GM12878 (cell line): ENCODE data around the gene ENDOV. TPM values are rescaled to one million over a fixed set of nuclear protein-coding genes. Genes with fewer than 3 reads are reported as not detected.

Experiments
- ATAC-seq: fragments of 200-7000 bp; cut with Tn5 transposase; 3 replicates; pipeline ENCODE4 v1.9.1; 2020; ENCODE audit warnings: mild to moderate bottlenecking, moderate library complexity
- BruUV-seq: library from RNA; stranded (reverse); fragments of 400-500 nt; replicated peaks from 2 replicates; lab custom pipeline; 2021; lab: Mats Ljungman, UMichigan
- CTCF ChIA-PET: fragments of 300-600 bp; sonication (Branson Sonifier 250); formaldehyde crosslinking; extraction: SDS; loops from one replicate; lab custom pipeline; 2021; ENCODE audit warnings: inconsistent platforms; lab: Yijun Ruan, JAX
- POLR2A ChIA-PET: fragments of 350-600 bp; formaldehyde crosslinking; extraction: SDS; loops from one replicate; lab custom pipeline; 2021; ENCODE audit warnings: inconsistent platforms; lab: Charles Lee
- RAD21 ChIA-PET: fragments of 300-600 bp; sonication (Branson Sonifier 250); formaldehyde crosslinking; loops from one replicate; lab custom pipeline; 2023; ENCODE audit warnings: antibody characterized with exemption; ENCODE audit not compliant: unreplicated experiment; lab: Charles Lee
- SMC1A ChIA-PET: fragments of 300-600 bp; sonication (Branson Sonifier 250); formaldehyde crosslinking; loops from one replicate; lab custom pipeline; 2023; ENCODE audit not compliant: unreplicated experiment, uncharacterized antibody; lab: Charles Lee
- DNase-seq: peaks from one replicate; pipeline ENCODE4 v3.0.0-alpha.2; 2011; ENCODE audit warnings: low read depth, low spot score
- FAIRE-seq: peaks from 3 replicates; lab custom pipeline; 2011; peaks lifted over from hg19 to GRCh38; lab: Jason Lieb, UNC
- H2AFZ ChIP-seq: 2 replicates; pipeline ENCODE4 v1.6.0; 2011; ENCODE audit warnings: low read depth, low read length, control low read depth; ENCODE audit not compliant: control insufficient read depth
- H3K27ac ChIP-seq: 2 replicates; pipeline ENCODE4 v1.5.1; 2011; ENCODE audit warnings: control low read depth; ENCODE audit not compliant: control insufficient read depth, insufficient read depth
- H3K27me3 ChIP-seq, 2 experiments: replicated peaks in 1 of 2; 2 replicates each; pipeline versions ENCODE4 v1.6.0 to v1.6.1; 2011; ENCODE audit warnings: low read length in 1 of 2; ENCODE audit not compliant: control insufficient read depth in 2 of 2, insufficient read depth in 2 of 2
- H3K36me3 ChIP-seq, 2 experiments: 2 replicates each; pipeline ENCODE4 v1.5.1; 2011; ENCODE audit warnings: low read length in 1 of 2; ENCODE audit not compliant: control insufficient read depth in 2 of 2, insufficient read depth in 2 of 2
- H3K4me1 ChIP-seq: 2 replicates; pipeline ENCODE4 v1.6.1; 2011; ENCODE audit warnings: mild to moderate bottlenecking, low read length, moderate library complexity, mixed read lengths; ENCODE audit not compliant: control insufficient read depth, insufficient read depth
- H3K4me2 ChIP-seq: 2 replicates; pipeline ENCODE4 v1.6.0; 2011; ENCODE audit warnings: control low read depth; ENCODE audit not compliant: control insufficient read depth, insufficient read depth
- H3K4me3 ChIP-seq: fragments of 200-600 bp; sonication (generic); 2 replicates; pipeline ENCODE4 v1.5.1; 2016
- H3K79me2 ChIP-seq: 2 replicates; pipeline ENCODE4 v1.6.0; 2011; ENCODE audit warnings: low read length; ENCODE audit not compliant: control insufficient read depth, insufficient read depth
- H3K9ac ChIP-seq: 2 replicates; pipeline ENCODE4 v1.8.0; 2011; ENCODE audit warnings: low read length, control low read depth, mixed read lengths; ENCODE audit not compliant: control insufficient read depth, insufficient read depth
- H3K9me3 ChIP-seq: replicated peaks from 3 replicates; pipeline ENCODE4 v1.5.1; 2011; ENCODE audit warnings: mild to moderate bottlenecking, low read length; ENCODE audit not compliant: control insufficient read depth, insufficient read depth
- H4K20me1 ChIP-seq: 2 replicates; pipeline ENCODE4 v1.6.0; 2011; ENCODE audit not compliant: control insufficient read depth, insufficient read depth
- CBX5 ChIP-seq: sonication (generic); IDR thresholded peaks from 2 replicates; pipeline ENCODE4 v1.6.1; 2016; ENCODE audit warnings: low read depth, moderate library complexity, mild to moderate bottlenecking, inconsistent platforms
- ZBTB33 ChIP-seq: fragments of 450-650 bp; IDR thresholded peaks from 2 replicates; pipeline ENCODE4 v1.6.1; 2017; ENCODE audit warnings: mild to moderate bottlenecking
- ZNF384 ChIP-seq: IDR thresholded peaks from 2 replicates; pipeline ENCODE4 v1.6.1; 2012; ENCODE audit warnings: low read depth, mild to moderate bottlenecking, low read length, improper control_type of control experiment, borderline replicate concordance
- ZSCAN29 ChIP-seq: fragments of 450-650 bp; IDR thresholded peaks from 2 replicates; pipeline ENCODE4 v1.6.1; 2017; ENCODE audit warnings: mild to moderate bottlenecking, moderate library complexity
- WGBS: methylation state at CpG from one replicate; pipeline ENCODE4 v1.1.6; 2016; ENCODE audit warnings: low lambda C conversion rate; ENCODE audit not compliant: insufficient replicate concordance, insufficient coverage; ENCODE audit errors: missing lambda C conversion rate; 5-methylcytosine and 5-hydroxymethylcytosine counted together
- in situ Hi-C: fragments of 300-500 bp; cut with MboI; formaldehyde crosslinking; loops from 9 replicates; pipeline ENCODE4 v1.14.3; 2018; ENCODE audit warnings: mixed read lengths
- intact Hi-C: fragments of 100-400 bp; cut with micrococcal nuclease; formaldehyde crosslinking; loops from one replicate; pipeline ENCODE4 v1.14.2; 2022; ENCODE audit not compliant: unreplicated experiment
- polyA plus RNA-seq, 11 experiments: library from polyadenylated mRNA; depleted of rRNA in 4 of 11; unstranded in 6 of 11; stranded (reverse) in 5 of 11; fragments of >200 nt; fragmentation: Nextera tagmentation in 4 of 11; fragmentation: Illumina TruSeq in 1 of 11; extraction: Ambion mirVana in 4 of 11; extraction: Trizol in 1 of 11; gene quantifications; 1 replicate in 1 of 11; 2 replicates in 10 of 11; pipeline versions ENCODE4 v1.2.1 to v1.2.3, GENCODE V29; 2011 to 2016; ENCODE audit warnings: inconsistent platforms in 2 of 11, missing spikeins in 2 of 11, low read depth in 1 of 11
- total RNA-seq, 4 experiments: library from RNA; depleted of rRNA in 3 of 4; stranded (reverse); fragments of >200 nt in 3 of 4; fragmentation: Illumina TruSeq in 1 of 4; extraction: Trizol in 1 of 4; gene quantifications; 2 replicates each; pipeline versions ENCODE4 v1.2.1 to v1.2.3, GENCODE V29; 2013 to 2021
- TF ChIP-seq, protein P1 (sequence below): IDR thresholded peaks from 2 replicates; pipeline ENCODE4 v1.6.1; 2011; ENCODE audit warnings: low read depth, low read length, improper control_type of control experiment, borderline replicate concordance

ENDOV gene
- total and polyA plus RNA-seq, 10 of the 15 experiments (the other 5 are each of a cell fraction or from before 2014, with no cell fraction given), result 0.63 to 11.9 (median 8.1) TPM

GRCh38 chr17:80472996-80473395 lies 58.0 kb downstream of the ENDOV start:
- H2AFZ ChIP-seq, result no peak overlapping the region
- H3K4me2 ChIP-seq, result no peak overlapping the region
- in situ Hi-C loops, result no loop called here
- no peak overlapping the region for H3K27ac ChIP-seq
- WGBS, result 45% methylated on average over 12 of the region's 12 CpGs
- H3K27me3 ChIP-seq, result peaks cover 13 to 17% of the 10 kb centered on the region in 2 experiments; a peak in 3 of 4 replicates
- SMC1A ChIA-PET, result no interaction called here
- intact Hi-C loops, result no loop called here
- H3K36me3 ChIP-seq, result no peaks in the 10 kb centered on the region
- no peak overlapping the region for H3K9ac ChIP-seq
- POLR2A ChIA-PET, result interaction anchor here (0.6 kb wide), 1 partner anchor 707 kb away, joined by 3 read pairs; no protein-coding TSS in a partner anchor
- TF ChIP-seq ZBTB33 (no peak), ZNF384 (no peak)
- TF ChIP-seq, protein P1, sequence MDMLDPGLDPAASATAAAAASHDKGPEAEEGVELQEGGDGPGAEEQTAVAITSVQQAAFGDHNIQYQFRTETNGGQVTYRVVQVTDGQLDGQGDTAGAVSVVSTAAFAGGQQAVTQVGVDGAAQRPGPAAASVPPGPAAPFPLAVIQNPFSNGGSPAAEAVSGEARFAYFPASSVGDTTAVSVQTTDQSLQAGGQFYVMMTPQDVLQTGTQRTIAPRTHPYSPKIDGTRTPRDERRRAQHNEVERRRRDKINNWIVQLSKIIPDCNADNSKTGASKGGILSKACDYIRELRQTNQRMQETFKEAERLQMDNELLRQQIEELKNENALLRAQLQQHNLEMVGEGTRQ, result no peak
- BruUV-seq, result no TSS peak
- RAD21 ChIA-PET, result interaction anchor here (0.6 kb wide), 1 partner anchor 105 kb away, joined by 3 read pairs; no protein-coding TSS in a partner anchor
- FAIRE-seq, result no peak
- H3K4me3 ChIP-seq, result no peak overlapping the region
- no peaks in the 10 kb centered on the region for H4K20me1 ChIP-seq
- no peaks in the 10 kb centered on the region for H3K9me3 ChIP-seq
- no peaks in the 10 kb centered on the region for H3K79me2 ChIP-seq
- H3K4me1 ChIP-seq, result no peaks in the 10 kb centered on the region
- CTCF ChIA-PET, result interaction anchor here (0.9 kb wide), 1 partner anchor 99 kb away, joined by 3 read pairs; no protein-coding TSS in a partner anchor
- DNase-seq, result no peak
- ATAC-seq, result no peak

GRCh38 chr17:80473701-80474100 lies 58.7 kb downstream of the ENDOV start:
- BruUV-seq, result no TSS peak
- Histone ChIP-seq H3K4me3 (no peak overlapping the region), H3K9me3 (no peaks in the 10 kb centered on the region)
- no peak for DNase-seq
- TF ChIP-seq ZSCAN29 (no peak), CBX5 (no peak), ZNF384 (no peak)
- TF ChIP-seq, all 136 proteins: peak for 0
- no peaks in the 10 kb centered on the region for H3K36me3 ChIP-seq
- H3K4me2 ChIP-seq, result no peak overlapping the region
- ChIA-PET RAD21 (no interaction called here), CTCF (interaction anchor here (0.9 kb wide), 1 partner anchor 99 kb away, joined by 3 read pairs; no protein-coding TSS in a partner anchor), SMC1A (no interaction called here), POLR2A (no interaction called here)
- no peaks in the 10 kb centered on the region for H4K20me1 ChIP-seq
- no peaks in the 10 kb centered on the region for H3K4me1 ChIP-seq
- ATAC-seq, result no peak
- H2AFZ ChIP-seq, result no peak overlapping the region
- no peaks in the 10 kb centered on the region for H3K79me2 ChIP-seq
- no peak overlapping the region for H3K27ac ChIP-seq
- intact Hi-C loops (no loop called here), in situ Hi-C loops (no loop called here)
- no peak overlapping the region for H3K9ac ChIP-seq
- H3K27me3 ChIP-seq, result peaks cover 11 to 18% of the 10 kb centered on the region in 2 experiments; a peak in 3 of 4 replicates
- no peak for FAIRE-seq
- WGBS, result 36% methylated on average over 7 of the region's 7 CpGs
